H9 (cell line): ENCODE results near the gene C1RL. TPM values are rescaled to one million over a fixed set of nuclear protein-coding genes. Genes with fewer than 3 reads are reported as not detected.

Source experiments
- DNase-seq: peaks from one replicate; pipeline ENCODE4 v3.0.0-alpha.2; 2017
- H2AFZ ChIP-seq: one replicate; pipeline ENCODE4 v1.6.1; 2013; ENCODE audit warnings: mild to moderate bottlenecking, low read length, control low read depth, moderate library complexity
- H2AK5ac ChIP-seq: 2 replicates; pipeline ENCODE4 v1.6.1; 2013; ENCODE audit warnings: low read length, control low read depth, mixed read lengths; ENCODE audit not compliant: insufficient read length
- H2BK120ac ChIP-seq: one replicate; pipeline ENCODE4 v1.6.1; 2013; ENCODE audit warnings: low read depth, mild to moderate bottlenecking, low read length, control low read depth, inconsistent platforms; ENCODE audit not compliant: poor library complexity, severe bottlenecking
- H2BK12ac ChIP-seq: 2 replicates; pipeline ENCODE4 v1.6.1; 2013; ENCODE audit warnings: low read length, control low read depth, mixed read lengths, low read depth; ENCODE audit not compliant: insufficient read length
- H2BK15ac ChIP-seq: 2 replicates; pipeline ENCODE4 v1.6.1; 2013; ENCODE audit warnings: low read depth, low read length, control low read depth
- H2BK20ac ChIP-seq: one replicate; pipeline ENCODE4 v1.6.1; 2013; ENCODE audit warnings: low read depth, mild to moderate bottlenecking, low read length, control low read depth, inconsistent platforms; ENCODE audit not compliant: poor library complexity, severe bottlenecking
- H2BK5ac ChIP-seq: 2 replicates; pipeline ENCODE4 v1.6.1; 2013; ENCODE audit warnings: low read length, control low read depth, mixed read lengths; ENCODE audit not compliant: insufficient read length
- H3K14ac ChIP-seq: 2 replicates; pipeline ENCODE4 v1.6.1; 2013; ENCODE audit warnings: low read length, control low read depth; ENCODE audit not compliant: insufficient read depth
- H3K18ac ChIP-seq: 2 replicates; pipeline ENCODE4 v1.6.1; 2013; ENCODE audit warnings: low read depth, mild to moderate bottlenecking, mixed read lengths, low read length, control low read depth; ENCODE audit not compliant: insufficient read length
- H3K23ac ChIP-seq: 2 replicates; pipeline ENCODE4 v1.6.1; 2013; ENCODE audit warnings: low read length, control low read depth, mixed read lengths, low read depth; ENCODE audit not compliant: insufficient read length
- H3K23me2 ChIP-seq: 2 replicates; pipeline ENCODE4 v1.6.1; 2013; ENCODE audit warnings: low read depth, mild to moderate bottlenecking, mixed read lengths, low read length, control low read depth; ENCODE audit not compliant: insufficient read length, poor library complexity, severe bottlenecking
- H3K27ac ChIP-seq: 2 replicates; pipeline ENCODE4 v1.5.1; 2013; ENCODE audit warnings: low read length, control low read depth, mixed read lengths, low read depth; ENCODE audit not compliant: insufficient read length
- H3K27me3 ChIP-seq: 2 replicates; pipeline ENCODE4 v1.6.1; 2013; ENCODE audit warnings: low read length, control low read depth, inconsistent platforms; ENCODE audit not compliant: insufficient read depth
- H3K4ac ChIP-seq: 2 replicates; pipeline ENCODE4 v1.6.1; 2013; ENCODE audit warnings: low read depth, mild to moderate bottlenecking, control low read depth, inconsistent platforms, low read length, moderate library complexity
- H3K4me1 ChIP-seq: 2 replicates; pipeline ENCODE4 v1.6.1; 2013; ENCODE audit warnings: low read length, control low read depth, inconsistent platforms; ENCODE audit not compliant: insufficient read depth
- H3K4me2 ChIP-seq: 2 replicates; pipeline ENCODE4 v1.6.1; 2013; ENCODE audit warnings: low read length, control low read depth, mixed read lengths; ENCODE audit not compliant: insufficient read length, insufficient read depth
- H3K56ac ChIP-seq: 2 replicates; pipeline ENCODE4 v1.6.1; 2013; ENCODE audit warnings: low read depth, mild to moderate bottlenecking, mixed read lengths, low read length, control low read depth; ENCODE audit not compliant: insufficient read length
- H3K79me1 ChIP-seq: 2 replicates; pipeline ENCODE4 v1.6.1; 2013; ENCODE audit warnings: low read depth, mild to moderate bottlenecking, moderate library complexity, low read length, control low read depth, inconsistent platforms; ENCODE audit not compliant: insufficient read depth, poor library complexity, severe bottlenecking
- H3K79me2 ChIP-seq: 2 replicates; pipeline ENCODE4 v1.6.1; 2013; ENCODE audit warnings: low read length, control low read depth, inconsistent platforms; ENCODE audit not compliant: insufficient read depth
- H3K9ac ChIP-seq: 2 replicates; pipeline ENCODE4 v1.6.1; 2013; ENCODE audit warnings: low read length, control low read depth, mixed read lengths; ENCODE audit not compliant: insufficient read length; ENCODE audit errors: extremely low read depth
- H3K9me3 ChIP-seq: one replicate; pipeline ENCODE4 v1.6.1; 2013; ENCODE audit warnings: low read depth, low read length, inconsistent platforms; ENCODE audit not compliant: control insufficient read depth
- H3T11ph ChIP-seq: one replicate; pipeline ENCODE4 v1.6.1; 2013; ENCODE audit warnings: mild to moderate bottlenecking, low read length, control low read depth, inconsistent platforms
- H4K20me1 ChIP-seq: one replicate; pipeline ENCODE4 v1.6.1; 2013; ENCODE audit not compliant: control insufficient read depth, insufficient read length, insufficient read depth
- H4K5ac ChIP-seq: 2 replicates; pipeline ENCODE4 v1.6.1; 2013; ENCODE audit warnings: low read depth, mild to moderate bottlenecking, mixed read lengths, low read length, control low read depth; ENCODE audit not compliant: insufficient read length
- H4K8ac ChIP-seq: replicated peaks from 2 replicates; pipeline ENCODE4 v1.6.1; 2013; ENCODE audit warnings: low read length, control low read depth, mixed read lengths, low read depth; ENCODE audit not compliant: insufficient read length
- H4K91ac ChIP-seq: 2 replicates; pipeline ENCODE4 v1.6.1; 2013; ENCODE audit warnings: low read depth, mild to moderate bottlenecking, moderate library complexity, mixed read lengths, low read length, control low read depth; ENCODE audit not compliant: insufficient read length
- H3K27ac Mint-ChIP-seq, 3 experiments: 2 replicates in 2 of 3; 3 replicates in 1 of 3; pipeline ENCODE4 v1.8.0; 2020 to 2021; ENCODE audit warnings: mixed read lengths in 3 of 3, mild to moderate bottlenecking in 1 of 3, moderate library complexity in 1 of 3
- H3K27me3 Mint-ChIP-seq: 2 replicates; pipeline ENCODE4 v1.8.0; 2021; ENCODE audit warnings: low read depth, mild to moderate bottlenecking, moderate library complexity, mixed read lengths
- H3K36me3 Mint-ChIP-seq, 3 experiments: 2 replicates in 2 of 3; 3 replicates in 1 of 3; pipeline ENCODE4 v1.8.0; 2020 to 2021; ENCODE audit warnings: low read depth in 3 of 3, mixed read lengths in 3 of 3; ENCODE audit not compliant: insufficient read depth in 1 of 3
- H3K4me1 Mint-ChIP-seq, 2 experiments: 2 replicates each; pipeline ENCODE4 v1.8.0; 2020; ENCODE audit warnings: mixed read lengths in 2 of 2
- H3K4me3 Mint-ChIP-seq, 2 experiments: 2 replicates in 1 of 2; 3 replicates in 1 of 2; pipeline ENCODE4 v1.8.0; 2020 to 2021; ENCODE audit warnings: mild to moderate bottlenecking in 2 of 2, mixed read lengths in 2 of 2, moderate library complexity in 1 of 2
- H3K9me3 Mint-ChIP-seq, 2 experiments: 2 replicates in 1 of 2; 3 replicates in 1 of 2; pipeline ENCODE4 v1.8.0; 2020; ENCODE audit warnings: mild to moderate bottlenecking in 2 of 2, mixed read lengths in 2 of 2, moderate library complexity in 1 of 2
- WGBS: extraction: QIAGEN DNeasy Blood & Tissue Kit; methylation state at CpG from one replicate; pipeline ENCODE4 v1.1.7; 2013; ENCODE audit warnings: missing lambda C conversion rate, low lambda C conversion rate, mixed read lengths; ENCODE audit not compliant: insufficient read length; ENCODE audit errors: extremely low coverage; 5-methylcytosine and 5-hydroxymethylcytosine counted together
- total RNA-seq: library from RNA; stranded (reverse); gene quantifications from 2 replicates; pipeline ENCODE4 v1.2.1, GENCODE V29; 2021
- TF ChIP-seq, protein P1 (sequence below): fragments of 200-600 bp; sonication (generic); conservative IDR thresholded peaks from 3 replicates; pipeline ENCODE4 v1.8.0; 2021; ENCODE audit warnings: antibody characterized with exemption, mild to moderate bottlenecking

C1RL gene
- total RNA-seq, 1 experiment from 2014 or later, result 15.1 TPM

DNA sequence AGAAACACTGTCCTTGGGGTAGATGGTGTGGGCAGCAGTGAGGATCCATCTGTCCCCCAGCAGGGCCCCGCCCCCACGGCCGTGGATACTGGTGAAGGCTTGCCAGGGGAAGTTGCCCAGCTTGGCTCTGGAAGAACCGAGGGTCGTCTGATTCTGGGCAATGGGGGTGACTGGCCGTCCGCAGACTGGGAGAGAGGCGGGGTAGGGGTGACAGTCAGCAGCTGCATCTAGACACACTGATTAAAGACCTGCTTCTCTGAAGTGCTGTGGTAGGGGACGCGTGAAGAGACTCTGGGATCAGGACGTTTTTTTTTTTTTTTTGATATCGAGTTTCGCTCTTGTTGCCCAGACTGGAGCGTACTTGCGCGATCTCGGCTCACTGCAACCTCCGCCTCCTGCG is 12.0 kb downstream of the C1RL start:
- no peaks in the 10 kb centered on the region for H3K79me2 ChIP-seq
- no peak overlapping the region for H3K56ac ChIP-seq
- H4K8ac ChIP-seq, result peak overlapping the region; percentile 24
- no peak for DNase-seq
- no peaks in the 10 kb centered on the region for H3K79me1 ChIP-seq
- TF ChIP-seq, protein P1, sequence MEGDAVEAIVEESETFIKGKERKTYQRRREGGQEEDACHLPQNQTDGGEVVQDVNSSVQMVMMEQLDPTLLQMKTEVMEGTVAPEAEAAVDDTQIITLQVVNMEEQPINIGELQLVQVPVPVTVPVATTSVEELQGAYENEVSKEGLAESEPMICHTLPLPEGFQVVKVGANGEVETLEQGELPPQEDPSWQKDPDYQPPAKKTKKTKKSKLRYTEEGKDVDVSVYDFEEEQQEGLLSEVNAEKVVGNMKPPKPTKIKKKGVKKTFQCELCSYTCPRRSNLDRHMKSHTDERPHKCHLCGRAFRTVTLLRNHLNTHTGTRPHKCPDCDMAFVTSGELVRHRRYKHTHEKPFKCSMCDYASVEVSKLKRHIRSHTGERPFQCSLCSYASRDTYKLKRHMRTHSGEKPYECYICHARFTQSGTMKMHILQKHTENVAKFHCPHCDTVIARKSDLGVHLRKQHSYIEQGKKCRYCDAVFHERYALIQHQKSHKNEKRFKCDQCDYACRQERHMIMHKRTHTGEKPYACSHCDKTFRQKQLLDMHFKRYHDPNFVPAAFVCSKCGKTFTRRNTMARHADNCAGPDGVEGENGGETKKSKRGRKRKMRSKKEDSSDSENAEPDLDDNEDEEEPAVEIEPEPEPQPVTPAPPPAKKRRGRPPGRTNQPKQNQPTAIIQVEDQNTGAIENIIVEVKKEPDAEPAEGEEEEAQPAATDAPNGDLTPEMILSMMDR, result no peak
- H2BK15ac ChIP-seq, result no peak overlapping the region
- no peak overlapping the region for H2AK5ac ChIP-seq
- no peak overlapping the region for H3K9ac ChIP-seq
- WGBS, result no CpG with 5 or more reads among the region's 19 CpGs
- no peak overlapping the region for H3K4me2 ChIP-seq
- H3K23ac ChIP-seq, result no peak overlapping the region
- no peak overlapping the region for H4K91ac ChIP-seq
- H4K20me1 ChIP-seq, result no peaks in the 10 kb centered on the region
- H3K14ac ChIP-seq, result no peak overlapping the region; the same call in 1 of the 2 replicates
- H2BK20ac ChIP-seq, result no peak overlapping the region
- Mint-ChIP-seq H3K4me1 (peaks cover 12 to 15% of the 10 kb centered on the region in 2 experiments), H3K27ac (no peak overlapping the region; a peak in 1 of 7 replicates), H3K4me3 (no peak overlapping the region), H3K9me3 (no peaks in the 10 kb centered on the region), H3K27me3 (peaks cover 4% of the 10 kb centered on the region), H3K36me3 (peaks cover 5 to 20% (median 14%) of the 10 kb centered on the region in 3 experiments; a peak in 6 of 7 replicates)
- H3K27ac ChIP-seq, result no peak overlapping the region
- H3K18ac ChIP-seq, result no peak overlapping the region
- no peak overlapping the region for H3T11ph ChIP-seq
- H3K27me3 ChIP-seq, result no peaks in the 10 kb centered on the region
- no peak overlapping the region for H2BK120ac ChIP-seq
- H3K9me3 ChIP-seq, result no peaks in the 10 kb centered on the region
- peaks cover 5% of the 10 kb centered on the region; the same call in 1 of the 2 replicates for H3K4me1 ChIP-seq
- H2BK5ac ChIP-seq, result no peak overlapping the region
- no peak overlapping the region for H2AFZ ChIP-seq
- H4K5ac ChIP-seq, result no peak overlapping the region
- peaks cover 4% of the 10 kb centered on the region for H3K23me2 ChIP-seq
- no peak overlapping the region for H2BK12ac ChIP-seq
- H3K4ac ChIP-seq, result no peak overlapping the region
